ENCODE results near the gene NCBP2L.
A peak's percentile ranks its signal among the peaks of the same experiment; 100 is the strongest.
"Not testable (repeated sequence)": the region's sequence is repeated elsewhere in the genome, so short reads cannot be mapped to it uniquely, and the experiment has no call there.

The NCBP2L gene

DNA sequence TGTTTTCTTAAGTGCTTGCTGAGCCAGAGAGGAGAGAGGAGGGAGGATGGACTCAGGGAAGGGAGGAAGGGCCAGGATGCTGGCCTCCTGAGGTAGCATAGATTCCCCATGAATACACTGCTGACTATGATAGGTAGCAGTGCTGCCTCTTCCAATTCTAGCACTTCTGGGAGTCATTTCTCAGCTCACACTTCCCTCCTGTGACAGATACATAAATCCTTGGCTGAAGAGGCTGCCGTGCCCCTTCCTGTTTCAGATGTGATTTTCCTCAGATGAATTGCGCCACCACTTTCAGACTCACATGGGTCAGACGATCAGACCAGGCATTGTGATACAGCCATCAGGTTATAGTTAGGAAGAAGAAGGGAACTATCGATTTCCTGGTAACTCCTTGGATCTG, 24.3 kb upstream of the NCBP2L start:
- DNase-seq: no peak

- DNase-seq: no peak
Measured at GRCh38 chrX:107755721-107756120, 21.8 kb upstream of the NCBP2L start.

GRCh38 chrX:107758231-107758766, 19.2 kb upstream of the NCBP2L start:
- no peak for DNase-seq

- DNase-seq: no peak
Measured at GRCh38 chrX:107760304-107761077, 17.0 kb upstream of the NCBP2L start.

GRCh38 chrX:107763647-107764046, 13.9 kb upstream of the NCBP2L start:
- no peak for DNase-seq

- no peak for DNase-seq
Measured at GRCh38 chrX:107764845-107765608, 12.5 kb upstream of the NCBP2L start.

DNA sequence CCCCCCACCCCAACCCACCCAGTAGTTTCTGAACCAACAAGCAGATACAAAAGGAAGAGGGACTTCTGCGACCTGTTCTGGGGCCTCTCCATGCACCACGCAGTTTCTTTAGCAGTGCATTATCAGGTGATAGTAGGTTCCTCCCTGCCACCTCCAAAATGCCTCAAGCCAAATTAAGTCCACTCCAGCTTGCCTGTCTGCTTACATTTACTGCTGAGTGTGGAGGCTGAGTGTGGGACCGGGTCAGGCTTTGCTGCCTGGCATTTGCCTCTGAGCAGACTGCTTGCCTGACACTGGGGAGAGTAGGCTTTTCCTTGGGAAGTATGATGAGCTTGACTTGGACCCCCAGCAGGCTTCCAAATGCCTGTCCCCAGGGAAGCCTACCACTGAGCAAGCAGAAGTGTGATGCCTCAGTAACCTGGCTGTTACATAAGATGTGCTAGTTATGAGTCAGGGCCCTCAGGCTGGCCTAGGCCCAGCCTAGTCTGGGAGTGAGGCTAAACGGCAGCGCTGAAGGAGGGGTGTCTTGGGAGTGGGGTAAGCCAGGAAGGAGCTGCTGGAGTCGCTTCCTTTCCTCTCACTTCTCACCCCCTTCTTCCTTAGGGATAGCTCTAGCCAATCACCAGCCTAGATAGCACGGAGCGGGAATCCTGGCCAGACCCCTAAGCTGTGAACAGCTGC, 10.9 kb upstream of the NCBP2L start:
- DNase-seq: no peak

GRCh38 chrX:107768051-107768450, 9.5 kb upstream of the NCBP2L start:
- DNase-seq: no peak

GRCh38 chrX:107769581-107770317, 7.8 kb upstream of the NCBP2L start:
- DNase-seq: no peak

DNA sequence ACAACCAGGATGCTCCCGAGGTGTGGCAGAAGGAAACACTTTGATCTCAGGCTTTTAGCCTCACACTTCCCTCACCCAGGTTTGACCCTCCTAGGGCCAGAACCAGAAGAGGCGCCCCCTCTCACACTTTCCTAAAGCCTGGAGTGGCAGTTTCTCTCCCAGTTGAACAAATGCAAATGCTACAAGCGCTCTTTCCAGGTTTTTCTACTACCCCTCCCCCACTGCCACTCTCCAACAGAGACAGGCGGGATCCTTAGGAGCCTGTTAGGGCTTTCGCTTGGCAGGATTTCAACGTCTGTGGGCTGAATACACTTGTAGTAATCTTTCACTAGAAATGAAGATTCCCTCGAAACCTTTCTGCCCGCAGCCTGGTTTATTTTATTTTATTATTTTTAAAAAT, 4.3 kb upstream of the NCBP2L start:
- no peak for DNase-seq

DNA sequence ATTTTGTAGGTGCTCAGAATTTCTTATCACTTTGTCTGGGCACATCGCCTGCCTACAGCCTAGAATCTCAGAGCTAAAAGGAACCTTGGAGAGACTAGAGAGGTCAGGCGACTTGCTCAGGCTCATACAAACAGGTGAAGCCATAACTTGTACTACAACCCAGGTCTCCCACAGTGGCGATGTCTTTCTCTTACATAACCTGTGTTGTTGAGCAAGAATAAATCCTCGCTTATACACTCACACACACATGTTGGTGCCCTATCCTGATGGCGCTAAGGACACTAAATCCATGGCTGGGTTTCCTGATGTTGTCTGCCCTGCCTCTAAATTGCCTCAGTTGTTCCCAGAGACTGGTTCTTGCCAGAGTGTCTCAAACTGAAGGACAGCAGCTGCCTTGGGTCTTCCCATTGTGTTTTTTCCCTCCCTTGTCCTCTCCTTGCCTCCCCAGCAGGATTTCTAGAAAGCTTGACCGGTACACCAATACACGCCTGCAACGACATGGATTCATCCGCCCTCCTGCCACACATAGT, 3.6 kb upstream of the NCBP2L start:
- DNase-seq: no peak

DNA sequence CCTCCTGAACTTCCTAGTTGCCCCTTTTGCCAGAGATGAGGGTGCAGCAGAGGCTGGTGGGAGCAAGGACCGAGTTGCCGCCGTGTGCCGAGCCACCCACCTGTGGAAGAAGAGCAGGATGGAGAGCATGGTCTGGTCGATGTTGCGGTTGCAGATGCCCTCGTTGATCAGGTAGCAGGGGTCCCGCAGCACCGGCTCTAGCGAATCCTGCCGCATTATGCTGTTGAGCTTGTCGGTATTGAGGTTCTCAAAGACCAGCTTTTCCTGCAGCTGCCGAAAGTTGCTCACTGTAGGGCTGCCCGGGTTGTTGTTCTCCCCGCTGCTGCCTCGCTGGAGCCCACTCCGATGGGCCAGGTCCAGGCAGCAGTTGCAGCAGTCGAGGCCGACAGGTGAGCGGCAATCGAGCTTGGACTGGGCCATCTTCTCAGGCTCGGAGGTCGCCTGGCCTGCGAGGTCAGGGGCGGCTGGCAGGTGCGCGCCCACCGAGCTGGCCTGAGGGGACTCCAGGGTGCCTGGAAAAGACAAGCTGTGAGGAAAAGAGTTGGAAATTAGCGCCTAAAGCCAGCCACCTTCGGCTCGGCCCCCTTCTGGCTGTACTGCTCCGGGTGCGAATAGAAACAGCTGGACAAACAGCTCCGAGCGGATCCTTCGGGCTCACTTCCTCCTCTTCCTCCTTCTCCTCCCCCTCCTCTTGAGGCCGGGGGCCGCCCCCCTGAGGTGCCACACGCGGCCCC, 2.4 kb upstream of the NCBP2L start:
- no peak for DNase-seq

- peak; percentile 32 for DNase-seq
Measured at GRCh38 chrX:107775734-107776511, 1.6 kb upstream of the NCBP2L start, which contains the start of gene TSC22D3. Gene TSC22D3 (minus strand): TSS chrX:107775787. CDS start chrX:107775419, 368 bp downstream.

DNA sequence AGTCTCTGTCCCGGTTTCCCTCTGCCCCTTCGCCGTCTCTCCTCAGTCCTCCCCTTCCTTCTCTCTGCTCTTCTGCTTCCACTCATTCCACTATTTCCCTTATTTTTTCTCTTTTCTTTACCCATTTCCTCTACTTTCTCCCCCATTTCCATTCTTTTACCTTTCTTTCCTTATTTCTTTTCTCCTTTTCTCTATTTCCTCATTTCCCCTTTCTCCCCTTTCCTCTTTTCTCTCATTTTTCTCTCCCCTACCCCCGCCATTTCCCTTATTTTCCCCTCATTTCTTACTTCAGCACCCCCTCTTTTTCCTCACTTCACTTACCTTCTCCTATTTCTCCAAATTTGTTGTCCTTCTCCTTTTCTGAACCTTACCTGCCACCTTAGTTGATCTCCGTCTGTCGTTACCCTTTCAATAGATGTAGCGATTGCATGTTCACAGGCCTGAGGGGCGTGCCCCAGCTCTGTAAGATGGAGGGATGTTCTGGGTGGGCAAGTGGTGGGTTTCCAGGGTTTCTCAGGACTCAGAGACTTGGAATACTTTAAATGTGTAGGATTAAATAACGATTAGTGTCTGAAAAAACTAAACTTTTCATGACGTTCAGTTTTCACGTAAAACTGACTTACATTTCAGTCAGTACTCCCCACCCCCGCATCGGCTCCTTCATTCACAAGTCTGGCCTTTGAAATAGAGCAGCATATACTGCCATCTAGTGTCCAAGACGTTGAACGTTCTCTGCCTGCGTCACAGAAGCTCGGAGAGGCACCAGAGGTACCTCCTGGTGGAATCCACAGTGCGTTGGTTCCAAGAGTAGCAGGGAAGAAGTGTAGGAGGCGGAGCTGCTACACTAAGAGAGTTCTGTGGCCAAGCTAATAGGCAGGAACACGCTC, 641 bp upstream of the NCBP2L start:
- peak; percentile 61 for DNase-seq

- DNase-seq: no peak
Measured at GRCh38 chrX:107780525-107780924, 3.0 kb downstream of the NCBP2L start.

- DNase-seq: no peak
Measured at GRCh38 chrX:107787827-107788226, 10.3 kb downstream of the NCBP2L start.

DNA sequence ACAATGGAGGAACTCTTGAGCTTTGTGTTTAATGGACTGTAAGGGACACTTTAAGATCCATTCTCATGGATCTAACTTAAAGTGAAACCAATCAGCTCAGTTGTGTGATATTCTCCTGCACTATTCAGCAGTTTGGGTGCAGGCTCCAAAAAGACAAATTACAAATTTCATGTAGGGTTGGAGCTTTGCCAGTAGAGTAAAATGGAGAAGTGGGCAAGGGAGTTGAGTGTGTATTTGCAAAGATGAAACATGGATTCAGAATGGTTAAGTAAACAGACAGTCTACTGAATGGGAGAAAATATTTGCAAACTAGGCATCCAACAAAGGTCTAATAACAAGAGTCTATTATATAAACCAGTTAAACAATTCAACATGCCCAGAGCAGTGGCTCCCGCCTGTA, 26.9 kb downstream of the NCBP2L start:
- no peak for DNase-seq

DNA sequence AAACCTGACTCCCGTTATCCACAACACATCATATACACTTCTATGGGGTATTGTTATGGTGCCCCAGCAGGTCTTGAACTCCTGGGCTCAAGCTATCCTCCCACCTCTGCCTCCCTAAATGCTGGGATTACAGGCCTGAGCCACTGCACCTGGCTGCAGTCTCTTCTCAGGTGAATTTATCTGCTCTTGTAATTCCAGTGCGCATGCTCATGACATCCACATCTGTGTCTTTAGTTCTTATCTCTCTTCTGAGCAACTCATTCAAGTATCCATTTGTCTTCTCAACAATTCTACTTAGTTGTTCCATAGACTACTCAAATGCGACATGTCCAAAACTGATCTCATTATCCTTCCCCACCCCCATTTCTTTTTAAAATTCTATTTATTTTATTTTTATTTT, 27.6 kb downstream of the NCBP2L start:
- DNase-seq: no peak

DNA sequence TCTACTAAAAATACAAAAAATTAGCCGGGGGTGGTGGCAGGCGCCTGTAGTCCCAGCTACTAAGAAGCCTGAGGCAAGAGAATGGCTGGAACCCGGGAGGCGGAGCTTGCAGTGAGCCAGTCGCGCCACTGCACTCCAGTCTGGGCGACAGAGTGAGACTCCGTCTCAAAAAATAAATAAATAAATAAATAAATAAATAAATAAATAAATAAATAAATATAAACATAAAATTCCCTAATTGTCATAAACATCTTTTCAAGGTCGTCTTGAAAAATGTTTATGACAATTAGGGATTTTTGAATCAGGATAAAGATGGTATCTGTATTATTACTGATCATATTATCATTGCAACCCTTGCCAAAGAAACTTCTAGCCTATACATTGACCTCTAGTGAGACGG, 32.5 kb downstream of the NCBP2L start:
- not testable (repeated sequence) for DNase-seq
